Ishikawa (cell line): Measurements from ENCODE around the gene PTPRA.

Experiments
- CEBPB ChIP-seq: IDR thresholded peaks from 2 replicates; pipeline ENCODE4 v1.6.1; 2012
- CREB1 ChIP-seq: IDR thresholded peaks from 2 replicates; pipeline ENCODE4 v1.6.1; 2012; ENCODE audit warnings: low read depth
- EGR1 ChIP-seq: IDR thresholded peaks from 2 replicates; pipeline ENCODE4 v1.6.1; 2012
- EP300 ChIP-seq: IDR thresholded peaks from 2 replicates; pipeline ENCODE4 v1.6.1; 2012; ENCODE audit warnings: borderline replicate concordance
- FOXM1 ChIP-seq: IDR thresholded peaks from 2 replicates; pipeline ENCODE4 v1.6.1; 2012; ENCODE audit warnings: low read depth, borderline replicate concordance
- RAD21 ChIP-seq: IDR thresholded peaks from 2 replicates; pipeline ENCODE4 v1.6.1; 2012; ENCODE audit warnings: low read depth
- TCF12 ChIP-seq: IDR thresholded peaks from 2 replicates; pipeline ENCODE4 v1.6.1; 2012; ENCODE audit warnings: low read depth
- TEAD4 ChIP-seq: IDR thresholded peaks from 2 replicates; pipeline ENCODE4 v1.6.1; 2012
- YY1 ChIP-seq: IDR thresholded peaks from 2 replicates; pipeline ENCODE4 v1.6.1; 2012; ENCODE audit warnings: low read depth
- TF ChIP-seq, protein P1 (sequence below): IDR thresholded peaks from 2 replicates; pipeline ENCODE4 v1.6.1; 2012; ENCODE audit warnings: low read depth, mild to moderate bottlenecking

- TF ChIP-seq TCF12 = no peak
- TF ChIP-seq RAD21 = no peak
- TF ChIP-seq CEBPB = no peak
- TF ChIP-seq, protein P1, sequence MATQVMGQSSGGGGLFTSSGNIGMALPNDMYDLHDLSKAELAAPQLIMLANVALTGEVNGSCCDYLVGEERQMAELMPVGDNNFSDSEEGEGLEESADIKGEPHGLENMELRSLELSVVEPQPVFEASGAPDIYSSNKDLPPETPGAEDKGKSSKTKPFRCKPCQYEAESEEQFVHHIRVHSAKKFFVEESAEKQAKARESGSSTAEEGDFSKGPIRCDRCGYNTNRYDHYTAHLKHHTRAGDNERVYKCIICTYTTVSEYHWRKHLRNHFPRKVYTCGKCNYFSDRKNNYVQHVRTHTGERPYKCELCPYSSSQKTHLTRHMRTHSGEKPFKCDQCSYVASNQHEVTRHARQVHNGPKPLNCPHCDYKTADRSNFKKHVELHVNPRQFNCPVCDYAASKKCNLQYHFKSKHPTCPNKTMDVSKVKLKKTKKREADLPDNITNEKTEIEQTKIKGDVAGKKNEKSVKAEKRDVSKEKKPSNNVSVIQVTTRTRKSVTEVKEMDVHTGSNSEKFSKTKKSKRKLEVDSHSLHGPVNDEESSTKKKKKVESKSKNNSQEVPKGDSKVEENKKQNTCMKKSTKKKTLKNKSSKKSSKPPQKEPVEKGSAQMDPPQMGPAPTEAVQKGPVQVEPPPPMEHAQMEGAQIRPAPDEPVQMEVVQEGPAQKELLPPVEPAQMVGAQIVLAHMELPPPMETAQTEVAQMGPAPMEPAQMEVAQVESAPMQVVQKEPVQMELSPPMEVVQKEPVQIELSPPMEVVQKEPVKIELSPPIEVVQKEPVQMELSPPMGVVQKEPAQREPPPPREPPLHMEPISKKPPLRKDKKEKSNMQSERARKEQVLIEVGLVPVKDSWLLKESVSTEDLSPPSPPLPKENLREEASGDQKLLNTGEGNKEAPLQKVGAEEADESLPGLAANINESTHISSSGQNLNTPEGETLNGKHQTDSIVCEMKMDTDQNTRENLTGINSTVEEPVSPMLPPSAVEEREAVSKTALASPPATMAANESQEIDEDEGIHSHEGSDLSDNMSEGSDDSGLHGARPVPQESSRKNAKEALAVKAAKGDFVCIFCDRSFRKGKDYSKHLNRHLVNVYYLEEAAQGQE = no peak
- TF ChIP-seq CREB1 = no peak
- TF ChIP-seq FOXM1 = no peak
- no peak for TF ChIP-seq EGR1
- no peak for TF ChIP-seq EP300
- no peak for TF ChIP-seq YY1
- TF ChIP-seq TEAD4 = no peak
Observed at GRCh38 chr20:2879146-2879545, 5.9 kb downstream of the PTPRA start.
